Pancreas (tissue), 10 donors: ENCODE measurements around the gene CCDC54. TPM values are rescaled to one million over a fixed set of nuclear protein-coding genes. Genes with fewer than 3 reads are reported as not detected.

ENCODE experiments used
- ATAC-seq, 4 donors: fragments of 200-7000 bp; cut with Tn5 transposase; one replicate each; pipeline versions ENCODE4 v1.8.0 to v1.9.1; 2020; ENCODE audit warnings: mild to moderate bottlenecking in 4 of 4, moderate library complexity in 4 of 4
- DNase-seq, 6 donors: peaks; one replicate each; pipeline ENCODE4 v3.0.0-alpha.2; 2020
- FAIRE-seq: peaks from 2 replicates; lab custom pipeline; 2012; peaks lifted over from hg19 to GRCh38; lab: Jason Lieb, UNC
- H3K27ac ChIP-seq, 4 donors: fragments of 200-600 bp; sonication (generic); 1 replicate in 3 of 4; 2 replicates in 1 of 4; pipeline versions ENCODE4 v1.5.0 to v1.8.0; 2020
- H3K27me3 ChIP-seq, 4 donors: fragments of 200-600 bp; one replicate each; pipeline ENCODE4 v1.8.0; 2021
- H3K36me3 ChIP-seq, 3 donors: fragments of 200-600 bp; sonication (generic) in 1 of 3; one replicate each; pipeline versions ENCODE4 v1.5.0 to v1.8.0; 2020 to 2021
- H3K4me1 ChIP-seq, 3 donors: fragments of 200-600 bp; one replicate each; pipeline ENCODE4 v1.8.0; 2021
- H3K4me3 ChIP-seq, 4 donors: fragments of 200-600 bp; sonication (generic) in 2 of 4; one replicate each; pipeline versions ENCODE4 v1.5.0 to v1.8.0; 2020 to 2021
- H3K9me3 ChIP-seq, 4 donors: fragments of 200-600 bp; one replicate each; pipeline ENCODE4 v1.8.0; 2021
- WGBS, 2 donors: extraction: QIAGEN DNeasy Blood & Tissue Kit; methylation state at CpG; one replicate each; pipeline ENCODE4 v1.1.7; 2013; 5-methylcytosine and 5-hydroxymethylcytosine counted together
- intact Hi-C, 3 donors: fragments of 100-400 bp; cut with DNase I; formaldehyde crosslinking; loops; one replicate each; pipeline versions ENCODE4 v1.11.1 to v1.14.2; 2022
- polyA plus RNA-seq, 2 donors: library from polyadenylated mRNA; stranded (reverse); fragments of 200-250 nt; gene quantifications; one replicate each; pipeline ENCODE4 v1.2.3, GENCODE V29; 2013
- total RNA-seq, 6 donors: library from RNA; stranded (reverse); fragmentation: NEBNext Ultra II Directional in 4 of 6; extraction: Animal tissue kit (Norgen Biotek cat#: 25700) in 4 of 6; gene quantifications; one replicate each; pipeline versions ENCODE4 v1.2.1 to v1.2.4, GENCODE V29; 2021 to 2023
- TF ChIP-seq, protein P1 (sequence below), 4 donors: fragments of 200-600 bp; sonication (generic) in 3 of 4; IDR thresholded peaks; one replicate each; pipeline versions ENCODE4 v1.5.0 to v1.8.0; 2021; ENCODE audit warnings: antibody characterized with exemption in 4 of 4
- donor health status: healthy with polysubstance abuse.
- donor health status: DM: no; HTN: no; CAD: no; lungs with moderate emphysema.
- donor health status: DM: no; HTN: no; CAD: no.
- donor health status: control.
- donor health status: control.
- donor health status: Bipolar disorder and iron deficiency.
- donor health status: DM: yes; HTN: yes; CAD: no.
- donor health status: DM: no; HTN: no; CAD: no.
- donor health status: DM: no; HTN: no; CAD: no.
- donor health status: DM: yes; HTN: yes; CAD: no.

The CCDC54 gene
- total and polyA plus RNA-seq, 8 donors: not detected

DNA sequence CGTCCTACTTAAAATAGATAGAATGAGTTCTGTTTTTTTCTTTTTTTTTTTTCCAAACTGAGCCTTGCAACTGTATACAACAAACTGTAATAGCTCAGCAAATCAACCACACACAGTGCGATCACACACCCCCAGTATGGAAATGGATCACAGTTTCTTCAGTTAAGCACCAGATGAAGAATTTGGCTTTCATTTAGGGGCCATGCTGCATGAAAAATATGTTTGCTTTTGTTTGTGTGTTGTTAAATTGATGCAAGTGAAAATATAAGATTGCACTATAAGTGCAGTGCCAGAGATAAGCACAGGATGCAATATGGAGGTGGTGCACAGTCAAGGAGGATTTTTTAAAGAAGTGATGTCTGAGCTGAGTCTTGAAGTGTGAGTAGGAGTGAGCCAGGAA is 17.8 kb downstream of the CCDC54 start:
- H3K4me3 ChIP-seq: no peak overlapping the region
- no peaks in the 10 kb centered on the region for H3K36me3 ChIP-seq
- 90 to 91% methylated on average over 2 of the region's 2 CpGs for WGBS, 2 donors
- intact Hi-C loops: no loop called here
- no peaks in the 10 kb centered on the region for H3K9me3 ChIP-seq
- no peak for FAIRE-seq
- no peak for ATAC-seq
- H3K4me1 ChIP-seq: no peaks in the 10 kb centered on the region
- DNase-seq: no peak
- no peaks in the 10 kb centered on the region for H3K27me3 ChIP-seq
- TF ChIP-seq, protein P1, sequence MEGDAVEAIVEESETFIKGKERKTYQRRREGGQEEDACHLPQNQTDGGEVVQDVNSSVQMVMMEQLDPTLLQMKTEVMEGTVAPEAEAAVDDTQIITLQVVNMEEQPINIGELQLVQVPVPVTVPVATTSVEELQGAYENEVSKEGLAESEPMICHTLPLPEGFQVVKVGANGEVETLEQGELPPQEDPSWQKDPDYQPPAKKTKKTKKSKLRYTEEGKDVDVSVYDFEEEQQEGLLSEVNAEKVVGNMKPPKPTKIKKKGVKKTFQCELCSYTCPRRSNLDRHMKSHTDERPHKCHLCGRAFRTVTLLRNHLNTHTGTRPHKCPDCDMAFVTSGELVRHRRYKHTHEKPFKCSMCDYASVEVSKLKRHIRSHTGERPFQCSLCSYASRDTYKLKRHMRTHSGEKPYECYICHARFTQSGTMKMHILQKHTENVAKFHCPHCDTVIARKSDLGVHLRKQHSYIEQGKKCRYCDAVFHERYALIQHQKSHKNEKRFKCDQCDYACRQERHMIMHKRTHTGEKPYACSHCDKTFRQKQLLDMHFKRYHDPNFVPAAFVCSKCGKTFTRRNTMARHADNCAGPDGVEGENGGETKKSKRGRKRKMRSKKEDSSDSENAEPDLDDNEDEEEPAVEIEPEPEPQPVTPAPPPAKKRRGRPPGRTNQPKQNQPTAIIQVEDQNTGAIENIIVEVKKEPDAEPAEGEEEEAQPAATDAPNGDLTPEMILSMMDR (IDR thresholded peaks at IDR 0.05): no peak
- no peak overlapping the region for H3K27ac ChIP-seq

DNA sequence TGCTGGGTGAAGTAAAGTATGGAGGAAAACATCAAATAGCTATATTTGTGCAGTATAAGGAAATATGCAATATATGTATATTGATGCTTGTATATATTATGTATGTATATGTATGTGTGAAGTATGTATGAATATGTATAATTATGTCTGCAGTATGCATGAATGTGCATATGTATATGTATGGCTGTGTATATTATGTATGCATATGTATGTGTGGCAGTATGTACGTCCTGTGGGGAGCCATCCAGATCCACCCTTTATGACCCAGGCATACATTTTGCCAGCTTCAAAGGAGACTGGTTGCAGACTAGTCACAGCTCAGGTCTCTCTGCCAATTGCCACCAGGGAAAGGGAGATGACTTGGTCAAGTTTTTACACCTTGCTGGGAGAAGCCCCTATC is 24.1 kb downstream of the CCDC54 start:
- 66 to 68% methylated on average over 1 of the region's 1 CpG for WGBS, 2 donors
- Histone ChIP-seq H3K27ac (no peak overlapping the region), H3K9me3 (no peaks in the 10 kb centered on the region), H3K4me1 (no peaks in the 10 kb centered on the region), H3K36me3 (no peaks in the 10 kb centered on the region), H3K4me3 (no peak overlapping the region), H3K27me3 (no peaks in the 10 kb centered on the region)
- FAIRE-seq: no peak
- ATAC-seq: no peak
- intact Hi-C loops: no loop called here
- TF ChIP-seq, protein P1 (IDR thresholded peaks at IDR 0.05): no peak
- no peak for DNase-seq

DNA sequence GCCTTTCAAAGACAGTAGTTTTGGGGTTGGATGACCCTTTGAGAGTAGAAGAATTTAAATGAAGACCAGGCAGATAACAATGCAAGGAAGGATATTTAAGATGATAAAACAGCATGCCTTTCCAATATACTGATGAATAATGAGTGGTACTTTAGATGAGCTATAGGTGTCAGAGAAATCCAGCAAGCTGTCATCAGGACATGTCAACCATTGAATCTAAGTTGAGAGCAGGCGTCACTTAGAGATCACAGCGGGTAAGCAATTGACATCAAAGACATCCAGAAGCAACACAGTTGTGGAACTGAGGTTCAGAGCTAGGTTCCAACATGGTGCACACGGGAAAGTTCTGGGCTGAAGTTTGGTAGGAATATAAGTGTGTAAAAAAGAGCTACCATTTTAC is 25.0 kb downstream of the CCDC54 start:
- intact Hi-C loops: no loop called here
- Histone ChIP-seq H3K4me3 (no peak overlapping the region), H3K4me1 (no peaks in the 10 kb centered on the region), H3K27me3 (no peaks in the 10 kb centered on the region), H3K36me3 (no peaks in the 10 kb centered on the region), H3K27ac (no peak overlapping the region), H3K9me3 (no peaks in the 10 kb centered on the region)
- ATAC-seq (no peak), FAIRE-seq (no peak), DNase-seq (no peak)
- TF ChIP-seq, protein P1 (IDR thresholded peaks at IDR 0.05): no peak
- 79 to 91% methylated on average over 3 of the region's 3 CpGs for WGBS, 2 donors

DNA sequence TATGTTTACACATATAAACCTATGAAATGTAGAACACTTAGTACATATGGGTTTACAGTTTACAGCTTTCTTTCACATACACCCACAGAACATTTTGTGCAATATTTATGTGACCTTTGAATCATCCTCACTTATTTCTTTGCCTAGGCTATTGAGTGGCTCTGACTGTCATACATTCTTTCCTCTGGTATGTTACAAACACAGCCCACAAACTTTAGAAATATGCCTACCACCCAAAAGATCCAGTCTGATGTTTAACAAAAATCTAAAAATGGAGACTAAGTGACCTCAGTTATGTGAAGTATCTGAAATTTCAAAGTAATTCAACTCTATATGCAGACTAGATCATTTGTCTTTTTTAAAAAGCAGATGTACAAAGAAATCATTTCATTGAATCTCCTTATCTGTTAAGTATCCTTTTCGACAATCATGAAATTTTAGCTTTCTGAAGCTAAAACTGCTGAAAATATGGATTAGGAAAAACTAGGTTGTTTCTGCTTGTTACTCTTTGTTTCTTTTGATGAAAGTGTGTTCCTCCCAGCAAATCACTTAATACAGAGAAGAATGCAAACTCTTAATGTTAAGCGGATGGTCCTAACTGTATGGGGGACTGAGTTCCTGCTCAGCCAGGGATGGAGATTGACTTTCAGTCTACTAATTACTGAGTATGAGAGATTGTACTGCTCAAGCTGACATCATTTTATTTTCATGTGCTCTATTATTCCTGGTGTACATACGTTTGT is 27.7 kb downstream of the CCDC54 start:
- H3K4me3 ChIP-seq: no peak overlapping the region
- H3K9me3 ChIP-seq: no peaks in the 10 kb centered on the region
- no peak overlapping the region for H3K27ac ChIP-seq
- TF ChIP-seq, protein P1 (IDR thresholded peaks at IDR 0.05): no peak
- no peaks in the 10 kb centered on the region for H3K36me3 ChIP-seq
- ATAC-seq (no peak), FAIRE-seq (no peak), DNase-seq (no peak)
- no peaks in the 10 kb centered on the region for H3K27me3 ChIP-seq
- H3K4me1 ChIP-seq: no peaks in the 10 kb centered on the region
- intact Hi-C loops: no loop called here
- WGBS, 2 donors: 75 to 78% methylated on average over 3 of the region's 3 CpGs

DNA sequence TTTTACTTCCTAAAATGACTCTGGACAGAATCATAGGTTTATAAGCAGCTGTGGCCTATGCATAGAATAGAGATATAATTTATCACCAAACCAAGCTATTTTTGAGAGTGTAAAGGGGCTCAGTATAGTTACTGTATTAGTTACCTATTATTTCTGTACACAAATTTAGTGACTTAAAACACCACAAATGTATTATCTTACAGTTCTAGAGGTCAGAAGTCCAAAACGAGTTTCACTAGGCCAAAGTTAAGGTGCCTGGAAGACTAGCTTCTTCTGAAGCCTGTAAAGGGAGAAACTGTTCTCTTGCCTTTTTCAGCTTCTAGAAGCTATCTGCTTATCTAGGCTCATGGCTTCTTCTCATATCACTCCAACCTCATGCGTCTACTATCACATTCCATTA is 30.1 kb downstream of the CCDC54 start:
- Histone ChIP-seq H3K27me3 (no peaks in the 10 kb centered on the region), H3K36me3 (no peaks in the 10 kb centered on the region), H3K4me3 (no peak overlapping the region), H3K9me3 (no peaks in the 10 kb centered on the region), H3K27ac (no peak overlapping the region), H3K4me1 (no peaks in the 10 kb centered on the region)
- 36 to 38% methylated on average over 2 of the region's 2 CpGs for WGBS, 2 donors
- intact Hi-C loops: no loop called here
- ATAC-seq: no peak
- FAIRE-seq: no peak
- DNase-seq: no peak
- TF ChIP-seq, protein P1 (IDR thresholded peaks at IDR 0.05): no peak
